ENCODE results near the gene PIMREG.

Gene PIMREG, protein sequence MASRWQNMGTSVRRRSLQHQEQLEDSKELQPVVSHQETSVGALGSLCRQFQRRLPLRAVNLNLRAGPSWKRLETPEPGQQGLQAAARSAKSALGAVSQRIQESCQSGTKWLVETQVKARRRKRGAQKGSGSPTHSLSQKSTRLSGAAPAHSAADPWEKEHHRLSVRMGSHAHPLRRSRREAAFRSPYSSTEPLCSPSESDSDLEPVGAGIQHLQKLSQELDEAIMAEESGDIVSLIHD
- total RNA-seq = 0.09 to 0.26 reads per million in 2 donors

DNA sequence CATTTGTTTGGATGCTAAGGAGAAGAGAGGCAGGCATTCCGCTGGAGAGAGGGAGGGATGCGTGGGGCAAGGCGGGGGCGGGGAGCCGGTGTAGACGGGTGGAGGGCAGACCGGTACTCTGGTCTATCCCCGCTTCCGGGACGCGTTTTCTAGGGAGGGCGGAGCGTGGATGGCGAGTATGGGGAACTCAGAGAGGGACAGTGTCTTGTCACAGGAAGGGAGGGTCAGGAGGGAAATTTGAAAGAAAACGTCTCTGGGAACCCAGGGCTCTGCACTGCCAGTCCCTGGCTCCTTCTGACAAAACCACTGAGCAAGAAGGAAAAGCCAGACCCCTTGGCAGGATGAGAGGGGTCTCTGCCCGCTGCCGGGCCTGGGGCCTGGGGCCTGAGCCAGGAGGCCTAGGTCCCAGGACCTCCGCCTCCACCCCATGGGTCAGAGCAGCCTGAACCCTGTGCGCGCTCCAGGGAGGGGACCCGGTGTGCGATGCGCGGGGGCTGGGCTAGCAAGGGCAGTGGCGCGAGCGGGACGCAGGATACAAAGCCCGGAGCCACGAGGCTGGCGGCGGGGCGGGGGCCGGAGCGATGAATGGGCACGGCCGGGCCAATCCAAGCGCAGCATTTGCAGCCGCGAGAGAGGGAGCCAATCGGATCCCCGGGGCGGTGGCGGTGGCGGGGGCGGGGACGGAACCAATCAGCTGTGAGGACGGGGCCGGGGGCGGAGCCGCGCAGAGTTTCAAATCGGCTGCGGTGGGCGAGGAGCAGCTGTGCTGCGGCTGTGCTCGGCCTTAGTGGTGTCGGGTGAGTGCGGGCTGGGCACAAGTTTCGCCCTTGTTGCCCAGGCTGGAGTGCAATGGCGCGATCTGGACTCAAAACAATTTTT, at the start of gene PIMREG:
Gene PIMREG (plus strand): TSS at position 764 of the 879 bp plus-strand sequence. CDS start 656 bp downstream, outside the sequence.
- peak; percentile 82 for DNase-seq

DNA sequence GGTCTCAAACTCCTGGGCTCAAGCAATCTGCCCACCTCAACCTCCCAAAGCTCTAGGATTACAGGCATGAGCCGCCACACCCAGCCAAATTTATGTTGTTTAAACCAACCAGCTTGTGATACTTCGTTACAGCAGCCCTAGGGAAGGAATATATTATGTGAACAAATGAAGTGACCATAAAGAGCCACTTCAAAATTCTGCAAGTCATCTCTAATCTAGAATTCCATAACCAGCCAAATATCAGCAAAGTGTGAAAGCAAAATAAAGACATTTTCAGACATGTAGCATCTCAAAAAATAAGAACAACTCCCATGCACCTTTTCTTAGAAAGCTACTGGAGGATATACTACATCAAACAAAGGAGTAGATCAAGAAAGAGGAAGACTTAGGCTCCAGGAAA, 45.3 kb upstream of the PIMREG start:
- no peak for DNase-seq

DNA sequence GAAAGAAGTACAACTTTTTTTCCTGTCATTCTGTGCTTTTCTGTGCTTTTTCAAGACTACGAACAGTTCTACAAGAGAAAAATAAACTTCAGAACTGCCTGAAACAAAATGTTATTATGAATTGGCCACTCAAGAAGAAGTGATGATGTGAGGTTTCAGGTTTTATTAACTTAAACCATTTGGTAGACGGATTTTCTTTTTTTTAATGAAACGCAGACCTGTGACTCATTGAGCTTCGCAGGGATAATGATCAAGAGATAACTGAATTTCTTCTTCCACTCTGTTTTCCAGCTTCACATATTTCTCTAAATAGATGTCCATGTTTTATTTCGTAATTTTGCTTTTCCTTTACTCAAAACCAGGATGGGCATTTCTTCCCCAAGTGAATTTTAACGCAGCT, 42.0 kb upstream of the PIMREG start:
- DNase-seq = no peak

DNA sequence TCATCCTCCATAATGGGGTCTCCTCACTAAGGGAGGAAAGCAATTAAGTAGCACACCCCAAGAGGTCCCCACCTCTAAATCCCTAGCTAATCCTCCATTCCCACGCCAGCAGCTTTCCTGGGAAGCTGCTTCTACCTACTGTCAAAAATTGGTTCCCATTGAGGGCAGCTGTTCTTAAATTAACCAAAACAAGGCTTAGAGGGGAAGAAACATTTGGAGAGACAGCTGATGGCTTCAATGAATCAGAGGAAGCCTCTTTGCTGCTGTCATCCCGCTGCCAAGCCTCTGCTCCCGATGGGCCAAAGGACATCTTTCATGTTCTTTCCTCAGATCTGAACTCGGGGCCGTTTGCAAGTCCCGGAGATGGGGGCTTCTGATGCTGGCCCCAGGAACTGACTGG, 36.0 kb upstream of the PIMREG start:
- DNase-seq = no peak

DNA sequence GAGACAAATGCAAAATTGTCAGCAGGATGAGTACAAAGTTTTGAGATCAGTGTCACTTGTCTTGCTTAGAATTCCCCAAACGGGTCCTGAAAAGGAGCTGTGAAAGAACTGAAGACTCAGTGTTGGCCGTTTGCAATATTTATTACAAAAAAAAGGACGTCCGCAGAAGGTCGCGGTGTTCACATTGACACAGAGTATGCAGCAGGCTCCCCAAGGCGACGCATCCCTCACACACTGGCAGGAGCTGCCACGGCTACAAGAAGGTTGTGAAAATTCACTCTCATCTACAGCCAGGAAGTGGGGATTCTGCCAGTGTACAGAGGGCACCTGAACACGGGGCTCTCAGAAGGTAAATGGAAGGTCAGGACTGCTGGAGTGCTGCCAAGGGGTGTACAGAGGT, 35.5 kb upstream of the PIMREG start:
- no peak for DNase-seq

DNA sequence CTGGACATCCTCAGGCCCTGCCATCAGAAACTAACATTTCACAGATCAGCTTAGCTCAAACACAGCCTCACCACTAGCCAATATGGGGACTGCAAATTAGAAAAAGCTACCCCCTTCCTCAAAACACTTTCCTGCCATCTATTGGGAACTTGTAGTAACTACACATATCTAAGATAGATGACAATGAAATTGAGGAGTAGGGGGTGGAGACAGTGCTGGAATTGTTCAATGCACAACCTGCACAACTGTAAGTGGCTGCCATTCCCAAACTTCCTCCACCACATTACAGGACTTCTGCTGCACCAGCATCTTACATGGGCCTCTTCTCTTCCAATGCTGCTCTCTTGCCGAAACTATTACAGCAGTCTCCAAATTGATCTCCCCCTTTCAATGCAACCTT, 31.2 kb upstream of the PIMREG start:
- no peak for DNase-seq

DNA sequence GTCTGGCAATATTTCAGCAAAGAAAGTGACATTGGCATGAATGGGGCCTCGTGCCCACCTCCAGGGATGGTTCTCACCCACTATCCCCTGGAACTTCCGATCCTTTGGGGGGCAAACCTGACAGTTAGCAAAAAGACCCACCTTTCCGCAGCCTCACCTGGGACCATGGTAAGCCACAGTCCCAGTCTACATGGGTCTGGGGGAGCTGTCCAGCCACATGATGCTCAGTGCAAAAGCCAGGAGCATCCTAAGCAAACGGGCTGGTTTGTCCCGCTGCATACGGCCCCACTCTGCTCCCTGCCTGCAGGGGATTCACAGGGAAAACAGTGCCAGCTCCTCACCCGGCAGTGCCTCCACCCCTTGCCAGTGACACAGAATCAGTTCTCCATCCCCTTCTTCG, 28.6 kb upstream of the PIMREG start:
- DNase-seq = no peak

DNA sequence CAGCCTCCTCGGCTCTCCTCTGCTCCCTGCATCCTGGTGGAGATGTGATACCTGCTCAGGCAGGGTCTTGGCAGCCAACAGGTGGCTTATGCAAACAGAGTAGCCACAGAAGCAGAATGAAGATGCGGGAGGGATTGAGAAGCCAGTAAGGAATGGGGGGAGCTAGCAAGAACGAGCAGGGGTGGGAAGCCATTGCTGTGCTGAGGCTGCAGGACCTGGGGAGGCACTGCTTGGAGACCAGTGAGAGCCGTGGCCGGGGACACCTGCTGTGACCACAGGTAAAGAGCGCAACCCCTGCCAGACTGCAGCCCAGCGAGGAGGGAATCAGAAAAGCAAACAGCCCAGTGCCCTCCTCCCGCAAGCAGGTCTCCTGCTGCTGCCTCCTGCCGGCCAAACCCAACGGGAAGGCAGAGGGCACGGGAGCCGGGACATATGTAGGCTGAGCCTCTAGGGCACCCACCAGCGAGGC, 24.0 kb upstream of the PIMREG start:
- DNase-seq = no peak

DNA sequence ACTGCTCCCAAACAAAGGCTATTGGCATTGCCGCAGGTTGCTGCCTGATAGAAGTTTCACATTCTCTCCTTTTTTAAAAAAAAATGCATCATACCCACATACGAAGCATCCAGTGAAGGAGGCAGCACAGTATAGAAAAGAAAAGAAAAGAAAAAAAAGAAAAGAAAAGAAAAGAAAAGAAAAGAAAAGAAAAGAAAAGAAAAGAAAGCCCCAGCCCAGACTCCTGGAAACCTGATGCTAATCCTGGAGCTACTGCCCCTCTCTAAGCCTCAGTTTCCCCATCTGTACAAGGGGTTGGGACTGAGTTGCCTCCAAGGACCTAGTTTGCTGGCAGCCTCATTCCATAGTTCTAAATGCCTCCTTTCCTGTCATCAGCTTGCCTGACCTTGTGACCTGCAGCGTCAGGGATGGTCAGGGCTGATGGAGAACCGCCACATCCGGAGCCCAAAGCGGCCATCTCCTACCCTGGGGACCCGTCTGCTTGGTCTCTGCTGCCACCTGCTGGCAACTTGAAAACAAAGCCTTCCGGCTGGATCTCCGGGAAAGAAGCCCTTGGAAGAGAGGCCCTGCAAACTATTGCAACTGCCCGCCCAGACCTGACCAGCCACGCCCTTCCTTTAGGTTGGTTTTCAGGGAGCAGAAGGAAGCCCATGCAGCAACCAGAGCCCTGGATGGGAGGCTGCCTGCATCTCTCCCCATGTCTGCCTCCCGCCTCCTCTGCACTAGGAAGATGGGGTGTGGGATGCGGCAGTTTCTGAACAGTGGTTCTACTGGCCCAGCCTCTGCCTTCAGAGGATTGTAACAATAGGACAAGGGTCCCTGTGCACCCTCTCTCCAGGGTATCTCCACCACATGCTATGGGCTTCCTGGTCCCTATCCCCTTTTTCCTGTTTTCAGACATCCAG, 22.3 kb upstream of the PIMREG start:
- DNase-seq = no peak

DNA sequence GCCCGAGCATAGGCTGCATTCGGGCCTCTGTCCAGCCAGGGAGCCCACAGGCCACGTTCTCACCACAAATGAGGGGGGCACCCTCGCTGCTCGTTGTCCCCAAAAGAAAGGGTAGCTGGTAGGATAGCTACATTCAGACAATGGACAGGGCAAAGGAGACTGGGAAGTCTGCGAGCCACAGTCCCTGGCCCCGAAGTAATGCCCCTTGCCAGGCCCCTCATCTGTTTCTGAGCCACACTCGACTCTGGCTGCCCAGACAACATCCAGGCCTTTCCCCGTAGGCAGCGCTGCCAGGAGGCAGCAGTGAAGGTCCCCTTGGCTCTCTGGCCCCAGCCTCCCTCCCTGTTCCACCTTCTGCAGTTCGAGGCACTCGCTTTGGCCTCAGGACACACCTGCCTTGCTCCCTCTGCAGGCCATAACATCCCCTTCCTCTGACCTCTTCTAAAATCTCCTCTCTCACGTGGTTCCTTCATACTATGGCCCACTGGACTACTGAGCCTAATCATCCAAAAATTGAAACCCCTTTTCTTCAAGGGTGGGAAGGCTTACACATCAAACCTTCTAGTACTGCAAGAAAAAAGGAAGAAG, 21.5 kb upstream of the PIMREG start:
- no peak for DNase-seq

DNA sequence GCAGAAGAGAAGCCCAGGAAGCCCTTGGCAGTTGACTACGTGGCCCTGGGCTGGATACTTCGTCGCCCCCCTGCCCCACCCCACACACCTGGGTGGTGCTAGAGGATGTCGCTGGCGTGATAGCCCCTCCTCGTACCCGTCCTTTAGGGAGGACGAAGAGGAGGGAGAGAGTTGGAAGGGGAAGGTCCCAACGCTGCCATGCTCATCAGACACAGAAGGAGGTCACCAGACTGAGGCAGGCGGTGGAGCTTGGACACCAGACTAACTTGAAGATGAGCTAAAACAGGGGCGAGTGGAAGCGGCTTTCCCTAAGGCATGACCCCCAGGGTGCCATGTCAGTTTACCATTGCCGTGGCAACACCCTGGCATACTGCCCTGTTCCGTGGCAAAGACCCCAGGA, 20.3 kb upstream of the PIMREG start:
- no peak for DNase-seq

DNA sequence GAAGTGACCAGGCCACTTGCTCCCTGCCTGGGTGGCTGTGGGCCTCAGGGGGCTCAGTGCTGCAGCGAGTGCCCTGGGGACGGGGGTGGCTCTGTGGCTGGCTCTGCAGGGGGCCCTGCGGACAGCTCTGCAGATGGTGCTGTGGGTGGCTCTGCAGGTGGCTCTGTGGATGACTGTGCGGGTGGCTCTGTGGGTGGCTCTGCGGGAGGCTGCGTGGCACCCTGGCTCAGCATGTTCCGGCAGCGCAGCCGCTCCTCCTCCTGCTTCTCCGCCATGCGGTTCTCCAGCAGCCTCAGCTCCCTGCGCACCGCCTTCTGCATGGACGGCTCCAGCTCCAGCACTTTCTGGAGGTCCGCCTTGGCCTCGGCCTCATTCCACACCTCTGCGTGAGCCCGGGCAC, 18.8 kb upstream of the PIMREG start:
- DNase-seq = no peak

DNA sequence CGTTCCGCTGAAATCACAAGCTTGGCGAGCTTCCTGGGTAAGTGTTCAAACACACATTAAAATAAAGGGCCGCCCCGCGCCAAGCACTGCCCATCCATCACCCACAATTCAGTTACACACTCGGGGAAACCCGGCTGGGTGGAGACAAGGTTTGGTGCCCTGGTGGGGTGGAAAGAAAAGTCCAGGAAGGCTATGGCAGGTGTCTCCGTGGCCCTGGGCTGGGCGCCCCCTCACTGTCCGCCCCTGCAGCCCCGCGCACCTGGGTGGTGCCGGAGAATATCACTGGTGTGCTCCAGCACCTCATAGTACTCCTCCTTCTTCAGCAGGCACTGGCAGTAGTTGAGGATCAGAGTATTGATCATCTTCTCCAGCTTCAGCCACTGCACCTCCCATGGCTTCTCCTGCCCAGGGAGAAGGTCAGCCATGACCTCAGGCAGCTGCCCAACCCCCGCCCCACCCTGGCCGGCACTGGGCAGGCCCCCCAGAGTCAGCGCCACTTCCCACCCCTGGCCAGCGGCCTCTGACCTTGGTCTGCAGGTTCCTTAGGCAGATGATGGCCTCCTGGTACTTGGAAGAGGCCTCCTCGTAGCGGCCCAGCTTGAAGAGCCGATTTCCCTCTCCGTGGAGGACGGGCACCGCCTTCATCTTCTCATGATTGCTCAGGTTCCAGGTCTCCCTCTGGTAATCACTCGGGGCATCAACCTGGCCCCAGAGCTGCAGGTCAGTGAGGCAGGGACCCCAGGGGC, 17.7 kb upstream of the PIMREG start:
- DNase-seq = no peak

DNA sequence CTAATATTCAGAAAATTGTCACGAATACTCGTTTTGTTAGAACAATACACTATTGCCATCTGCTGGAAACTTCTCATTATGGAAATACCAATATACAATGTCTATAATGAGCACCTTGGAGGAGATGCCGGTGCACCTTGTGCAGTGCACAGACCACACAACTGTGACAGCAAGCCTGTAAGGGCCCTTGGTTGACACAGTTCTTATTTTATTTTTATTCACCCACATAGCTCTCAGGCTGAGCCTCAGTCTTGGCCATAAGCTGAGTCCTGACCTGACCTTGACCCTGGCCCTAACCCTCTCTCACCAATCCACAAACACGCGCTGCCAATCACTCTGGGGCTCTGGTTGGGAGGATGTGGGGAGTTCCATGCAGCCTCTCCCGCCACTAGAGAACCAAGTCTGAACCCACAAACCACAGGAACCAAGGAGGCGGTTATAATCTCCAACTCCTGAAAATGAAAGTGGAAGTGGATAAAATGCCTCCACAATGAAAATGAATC, 16.9 kb upstream of the PIMREG start:
- DNase-seq = no peak

DNA sequence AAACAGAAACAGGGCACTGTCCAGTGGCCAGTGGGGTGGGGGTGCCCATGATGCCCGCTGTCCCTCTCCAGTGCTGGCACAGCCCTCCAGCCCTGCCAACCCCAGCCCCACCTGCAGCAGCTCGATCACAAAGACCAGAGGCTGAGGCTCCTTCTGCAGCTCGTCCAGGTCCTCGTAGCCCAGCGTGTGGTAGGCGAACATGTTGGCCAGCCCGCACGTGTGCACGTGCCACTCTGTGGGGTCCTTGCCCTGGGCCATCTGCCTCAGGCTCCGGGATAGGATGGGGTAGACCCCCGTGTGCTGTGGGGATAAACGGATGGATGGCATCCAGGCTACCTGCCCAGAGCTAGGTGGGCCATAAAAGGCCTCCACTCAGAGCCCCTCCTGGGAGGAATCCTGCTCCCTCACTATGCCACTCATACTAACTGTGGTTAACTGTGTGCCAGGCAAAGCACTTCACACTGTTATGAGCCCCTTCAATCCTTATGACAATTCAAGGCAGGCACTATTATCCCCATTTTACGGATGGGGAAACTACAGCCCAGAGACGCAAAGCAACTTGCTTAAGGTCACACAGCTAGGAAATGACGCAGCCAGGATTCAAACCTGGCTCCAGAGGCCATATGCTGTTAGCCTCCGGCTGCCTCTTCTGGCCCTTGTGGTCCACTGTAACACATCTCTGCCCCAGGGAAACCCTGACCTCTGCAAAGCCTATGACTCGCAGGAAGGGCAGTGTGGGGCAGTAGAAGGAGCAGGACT, 15.9 kb upstream of the PIMREG start:
- DNase-seq = no peak

DNA sequence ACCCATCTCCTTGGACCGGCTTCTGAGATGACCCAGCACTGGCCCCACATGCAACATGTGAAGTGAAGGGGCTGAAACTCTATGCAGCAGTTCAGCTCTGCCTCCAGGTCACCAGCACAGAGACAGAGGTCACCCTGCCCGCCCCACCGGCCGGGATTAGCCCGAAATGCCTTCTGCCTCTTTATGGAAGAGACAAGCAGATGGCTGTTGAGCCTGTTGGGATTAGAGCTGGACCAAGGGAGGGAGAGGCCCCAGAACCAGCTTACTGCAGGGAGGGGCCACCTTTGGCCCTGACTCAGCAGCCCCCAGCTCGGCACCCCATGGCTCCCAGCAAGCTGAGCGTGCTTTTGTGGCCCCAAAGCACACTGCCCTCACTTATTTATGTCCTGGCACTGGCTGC, 15.0 kb upstream of the PIMREG start:
- no peak for DNase-seq

DNA sequence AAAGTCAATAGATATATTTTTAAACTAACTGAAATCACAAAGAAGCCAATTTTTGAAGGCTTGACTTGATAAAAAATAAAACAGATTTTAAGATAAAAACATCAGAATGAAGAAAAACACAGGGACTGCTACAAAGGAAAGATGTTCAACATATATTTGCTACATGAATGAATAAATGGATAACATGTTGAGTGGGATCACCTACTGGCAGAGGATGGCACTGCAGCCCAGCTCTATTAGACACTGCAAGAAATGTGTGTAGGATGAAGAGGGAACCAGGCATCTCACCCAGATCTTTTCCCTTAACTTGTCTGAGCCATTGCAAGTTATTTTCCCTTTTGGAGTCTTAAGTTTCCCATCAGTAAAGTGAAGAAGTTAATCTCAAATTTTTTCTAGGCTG, 13.5 kb upstream of the PIMREG start:
- no peak for DNase-seq

DNA sequence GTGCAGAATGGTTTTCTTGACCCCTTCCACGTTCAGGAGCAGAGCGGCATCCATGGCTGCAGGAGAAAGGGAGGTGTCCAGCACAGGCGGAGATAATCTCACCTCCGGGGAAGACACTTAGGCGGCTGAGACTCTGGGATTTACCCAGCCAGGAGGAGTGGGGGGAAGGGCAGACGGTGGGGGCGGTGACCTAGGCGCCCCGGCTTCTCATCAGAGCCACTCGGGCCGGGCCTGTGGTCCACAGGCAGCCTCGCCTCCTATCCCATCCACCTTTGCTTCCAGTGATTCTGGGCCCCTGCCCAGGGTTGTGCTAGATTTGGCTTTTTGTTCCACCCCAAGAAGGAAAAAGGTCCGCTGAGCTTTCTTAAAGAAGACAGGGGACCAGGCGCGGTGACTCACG, 9.2 kb upstream of the PIMREG start, which contains the start of gene AIPL1:
Gene AIPL1 (minus strand): TSS at position 71 of the 400 bp plus-strand sequence. CDS start 17 bp downstream, at position 54.
- no peak for DNase-seq

DNA sequence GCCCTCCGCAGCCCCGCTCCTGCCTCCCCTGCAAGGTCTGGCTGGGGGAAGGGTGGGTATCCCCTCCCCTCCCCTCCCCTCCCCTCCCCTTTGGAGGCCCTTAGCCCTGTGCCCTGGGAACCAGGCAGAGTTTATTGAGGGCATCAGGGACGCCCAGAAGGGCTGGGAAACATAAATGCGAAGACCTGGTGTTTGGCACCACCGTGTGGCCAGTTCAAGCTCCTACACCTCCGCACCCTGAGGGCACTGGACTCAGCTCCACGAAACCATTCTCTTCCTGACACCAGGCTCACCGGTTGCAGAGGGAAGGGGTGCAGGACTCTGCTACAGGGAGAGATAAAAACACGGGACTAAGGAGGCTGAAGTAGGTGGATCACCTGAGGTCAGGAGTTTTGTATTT, 8.3 kb upstream of the PIMREG start:
- DNase-seq = no peak

DNA sequence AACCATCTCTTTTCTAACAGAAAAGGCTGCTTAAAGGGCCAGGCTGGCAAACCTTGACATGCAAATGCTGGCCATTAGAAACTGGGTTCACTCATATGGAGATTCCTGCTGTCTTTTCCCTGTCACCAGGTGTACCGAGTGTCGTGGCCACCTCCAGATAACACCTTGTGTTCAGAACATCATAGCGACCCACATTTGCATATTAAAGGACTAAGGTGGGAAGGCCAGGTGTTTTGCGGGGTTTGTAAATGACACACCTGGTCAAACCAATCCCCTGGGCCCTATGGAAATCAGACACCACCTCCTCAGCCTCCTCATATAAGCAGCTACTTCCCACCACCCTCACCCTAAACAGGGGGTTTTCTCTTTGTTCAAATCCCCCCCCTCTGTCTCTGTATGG, 6.8 kb upstream of the PIMREG start:
- no peak for DNase-seq

DNA sequence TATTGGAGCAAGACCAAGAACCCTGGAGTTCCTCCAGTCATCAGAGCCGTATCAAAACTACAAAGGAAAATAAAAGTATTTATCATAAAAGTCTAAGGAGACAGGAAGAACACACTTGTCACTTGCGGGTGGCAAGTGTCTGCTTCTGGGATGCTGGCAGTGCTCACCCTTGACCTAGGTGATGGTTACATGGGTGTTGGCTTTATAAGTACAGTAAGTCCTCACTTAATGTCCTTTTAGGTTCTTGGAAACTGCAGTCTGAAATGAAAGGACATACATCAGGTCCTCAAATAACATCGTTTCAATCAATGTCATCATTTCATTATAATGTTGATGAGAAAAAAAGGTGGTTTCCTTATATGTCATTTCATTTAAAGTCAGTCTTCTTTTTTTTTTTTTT, 6.3 kb upstream of the PIMREG start:
- DNase-seq = no peak

All from activated gamma-delta T cell (primary cell).